DND-41 (cell line): ENCODE measurements around the gene SAMD13.

Experiments
- CTCF ChIP-seq: IDR thresholded peaks from 2 replicates; pipeline ENCODE4 v1.5.1; 2012; ENCODE audit warnings: borderline replicate concordance, low read length, moderate library complexity, mild to moderate bottlenecking; ENCODE audit not compliant: poor library complexity, severe bottlenecking; ENCODE audit errors: extremely low read depth
- EZH2 ChIP-seq: IDR thresholded peaks from 3 replicates; pipeline ENCODE4 v1.6.1; 2012; ENCODE audit warnings: borderline replicate concordance, low read depth, mild to moderate bottlenecking, moderate library complexity, low read length, inconsistent platforms; ENCODE audit not compliant: severe bottlenecking

DNA sequence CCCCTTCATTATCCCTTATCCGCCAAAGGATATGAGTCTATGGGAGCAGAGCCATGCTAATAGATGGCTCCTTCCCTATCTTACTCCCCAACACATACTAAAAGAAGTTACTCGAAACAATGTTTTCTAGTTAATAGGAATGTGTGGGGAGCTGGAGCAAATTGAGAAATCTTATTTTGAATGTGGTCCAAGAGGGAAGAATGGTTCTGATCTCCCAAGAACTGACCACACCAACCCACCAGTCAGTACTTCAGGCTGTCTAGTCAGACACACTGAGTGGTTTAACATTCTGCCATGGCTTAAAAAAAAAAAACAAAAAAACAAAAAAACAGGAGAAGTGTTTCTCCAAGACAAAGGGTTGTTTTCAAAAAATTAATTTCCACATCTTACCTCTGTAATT lies 65.3 kb downstream of the SAMD13 start:
- TF ChIP-seq CTCF (no peak), EZH2 (no peak)
